K562 (cell line): ENCODE results near the gene KCND1. TPM values are rescaled to one million over a fixed set of nuclear protein-coding genes. Genes with fewer than 3 reads are reported as not detected.

Source experiments
- BCL6 ChIP-seq: fragments of 250-450 bp; sonication (Bioruptor Pico); IDR thresholded peaks from 2 replicates; pipeline ENCODE4 v1.4.0; 2020
- BRF2 ChIP-seq: IDR thresholded peaks from 3 replicates; pipeline ENCODE4 v1.6.1; 2011; ENCODE audit warnings: borderline replicate concordance, mild to moderate bottlenecking; ENCODE audit not compliant: insufficient read length, insufficient read depth
- CREB1 ChIP-seq, 2 experiments: sonication (generic) in 1 of 2; formaldehyde crosslinking in 1 of 2; IDR thresholded peaks; 2 replicates each; pipeline versions ENCODE4 v1.6.1 to v1.8.0; 2012 to 2022; ENCODE audit warnings: inconsistent platforms in 1 of 2, mild to moderate bottlenecking in 1 of 2, missing genetic modification reagents in 1 of 2, moderate library complexity in 1 of 2
- DDX20 ChIP-seq: fragments of 450-650 bp; IDR thresholded peaks from 2 replicates; pipeline ENCODE4 v1.6.1; 2016; ENCODE audit warnings: missing genetic modification characterization, low read depth, mild to moderate bottlenecking, missing compliant biosample characterization, moderate library complexity
- IRF1 ChIP-seq: sonication (generic); formaldehyde crosslinking; IDR thresholded peaks from 2 replicates; pipeline ENCODE4 v1.8.0; 2022; ENCODE audit warnings: missing genetic modification reagents, mild to moderate bottlenecking, borderline replicate concordance
- KDM4B ChIP-seq, 2 experiments: fragments of 450-650 bp in 1 of 2; sonication (generic) in 1 of 2; IDR thresholded peaks; 2 replicates each; pipeline ENCODE4 v1.6.1; 2016 to 2017; ENCODE audit warnings: borderline replicate concordance in 2 of 2, antibody characterized with exemption in 1 of 2, low read depth in 1 of 2, mild to moderate bottlenecking in 1 of 2
- SLC30A9 ChIP-seq: fragments of 250-450 bp; sonication (Bioruptor Pico); IDR thresholded peaks from 2 replicates; pipeline ENCODE4 v1.8.0; 2022; ENCODE audit warnings: mild to moderate bottlenecking, moderate library complexity
- ZNF133 ChIP-seq: fragments of 250-450 bp; sonication (Bioruptor Pico); IDR thresholded peaks from 2 replicates; pipeline ENCODE4 v1.4.0; 2020; ENCODE audit warnings: mild to moderate bottlenecking
- ZNF224 ChIP-seq: sonication (generic); formaldehyde crosslinking; IDR thresholded peaks from 2 replicates; pipeline ENCODE4 v1.8.0; 2022; ENCODE audit warnings: mild to moderate bottlenecking, missing genetic modification reagents
- ZNF23 ChIP-seq: fragments of 250-450 bp; sonication (Bioruptor Pico); IDR thresholded peaks from 2 replicates; pipeline ENCODE4 v1.4.0; 2020; ENCODE audit warnings: mild to moderate bottlenecking
- ZNF311 ChIP-seq: fragments of 250-450 bp; sonication (Bioruptor Pico); IDR thresholded peaks from 2 replicates; pipeline ENCODE4 v1.4.0; 2020; ENCODE audit warnings: mild to moderate bottlenecking, moderate library complexity
- ZNF407 ChIP-seq: fragments of 450-650 bp; IDR thresholded peaks from 2 replicates; pipeline ENCODE4 v1.6.1; 2016; ENCODE audit warnings: low read depth
- ZNF57 ChIP-seq: fragments of 450-650 bp; formaldehyde crosslinking; IDR thresholded peaks from 2 replicates; pipeline ENCODE4 v1.4.0; 2020; ENCODE audit warnings: mild to moderate bottlenecking, moderate library complexity
- ZNF639 ChIP-seq, 2 experiments: fragments of 200-800 bp in 1 of 2; sonication (Bioruptor generic) in 1 of 2; sonication (generic) in 1 of 2; formaldehyde crosslinking in 1 of 2; IDR thresholded peaks in 1 of 2; conservative IDR thresholded peaks in 1 of 2; 2 replicates each; pipeline versions ENCODE4 v1.5.0 to v1.6.1; 2016 to 2020; ENCODE audit warnings: missing compliant biosample characterization in 1 of 2, missing genetic modification characterization in 1 of 2, missing genetic modification reagents in 1 of 2
- polyA plus RNA-seq, 8 experiments: library from polyadenylated mRNA; depleted of rRNA in 4 of 8; stranded (reverse) in 5 of 8; unstranded in 3 of 8; fragments of >200 nt; fragmentation: Nextera tagmentation in 2 of 8; fragmentation: Illumina TruSeq in 1 of 8; extraction: Ambion mirVana in 2 of 8; extraction: Trizol in 1 of 8; gene quantifications; 2 replicates each; pipeline versions ENCODE4 v1.2.1 to v1.2.3, GENCODE V29; 2011 to 2014; ENCODE audit warnings: inconsistent platforms in 1 of 8, missing spikeins in 1 of 8
- total RNA-seq, 7 experiments: library from RNA; depleted of rRNA in 6 of 7; stranded (reverse); fragments of >200 nt in 6 of 7; fragmentation: Illumina TruSeq in 2 of 7; extraction: Trizol in 2 of 7; gene quantifications; 2 replicates each; pipeline versions ENCODE4 v1.2.1 to v1.2.3, GENCODE V29; 2011 to 2021; ENCODE audit warnings: low replicate concordance in 1 of 7

Gene KCND1
- total and polyA plus RNA-seq, 9 of the 15 experiments (the other 6 are each of a cell fraction or from before 2014, with no cell fraction given) = 0.06 to 0.83 (median 0.39) TPM; not detected in 1

- no peak for TF ChIP-seq ZNF407
- no peak for TF ChIP-seq ZNF639 (CRISPR knock-in tag; conservative IDR thresholded peaks at IDR 0.05 in 1 of 2, IDR thresholded peaks at IDR 0.05 in 1 of 2)
- TF ChIP-seq ZNF133 = no peak
- TF ChIP-seq SLC30A9 (CRISPR knock-in tag) = no peak
- no peak for TF ChIP-seq ZNF224 (CRISPR knock-in tag)
- TF ChIP-seq KDM4B (IDR thresholded peaks at IDR 0.05; ENCODE audit: borderline replicate concordance in 2 of 2, low read depth in 1 of 2) = no peak
- no peak for TF ChIP-seq BCL6 (CRISPR knock-in tag)
- peak; percentile 25; the same call in 1 of the 2 replicates for TF ChIP-seq CREB1 (IDR thresholded peaks at IDR 0.05)
- no peak for TF ChIP-seq CREB1 (CRISPR knock-in tag; IDR thresholded peaks at IDR 0.05)
- no peak for TF ChIP-seq IRF1
- TF ChIP-seq BRF2 = no peak
- no peak for TF ChIP-seq ZNF23
- no peak for TF ChIP-seq ZNF57
- no peak for TF ChIP-seq DDX20 (tag)
- TF ChIP-seq ZNF311 (CRISPR knock-in tag) = no peak
These were observed 52.9 kb downstream of the KCND1 start, which contains the start of gene PIM2 (continued) for GRCh38 chrX:48918643-48919340.
